GM10266 (cell line): ENCODE results near the gene LOXHD1.

Source experiments
- DNase-seq: peaks from one replicate; pipeline ENCODE4 v3.0.0; 2012; ENCODE audit errors: extremely low spot score
- TF ChIP-seq, protein P1 (sequence below): IDR thresholded peaks from 2 replicates; pipeline ENCODE4 v1.5.1; 2012; ENCODE audit warnings: mild to moderate bottlenecking, low read depth; ENCODE audit not compliant: control insufficient read depth, insufficient read depth; ENCODE audit errors: missing control alignments

Gene LOXHD1

DNA sequence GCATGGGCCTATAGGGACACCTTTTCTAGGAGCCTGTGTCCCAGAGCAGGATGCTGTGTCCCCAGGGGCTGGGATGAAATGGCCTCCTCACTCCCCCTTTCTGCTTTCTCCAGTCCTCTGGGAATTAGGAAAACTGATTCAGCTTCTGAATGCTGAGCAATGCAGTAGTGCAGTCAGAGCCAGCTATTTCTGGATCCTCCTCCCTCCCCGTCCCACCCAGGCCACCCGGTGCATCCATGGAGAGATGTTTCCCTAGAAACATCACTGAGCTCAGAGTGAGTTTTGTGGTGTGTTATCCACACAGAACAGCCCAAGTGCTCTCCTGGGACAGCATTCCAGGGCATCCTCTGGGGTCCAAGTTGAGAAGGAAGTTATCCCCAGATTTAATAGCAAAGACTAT is 125.5 kb downstream of the LOXHD1 start:
- DNase-seq: no peak
- TF ChIP-seq, protein P1, sequence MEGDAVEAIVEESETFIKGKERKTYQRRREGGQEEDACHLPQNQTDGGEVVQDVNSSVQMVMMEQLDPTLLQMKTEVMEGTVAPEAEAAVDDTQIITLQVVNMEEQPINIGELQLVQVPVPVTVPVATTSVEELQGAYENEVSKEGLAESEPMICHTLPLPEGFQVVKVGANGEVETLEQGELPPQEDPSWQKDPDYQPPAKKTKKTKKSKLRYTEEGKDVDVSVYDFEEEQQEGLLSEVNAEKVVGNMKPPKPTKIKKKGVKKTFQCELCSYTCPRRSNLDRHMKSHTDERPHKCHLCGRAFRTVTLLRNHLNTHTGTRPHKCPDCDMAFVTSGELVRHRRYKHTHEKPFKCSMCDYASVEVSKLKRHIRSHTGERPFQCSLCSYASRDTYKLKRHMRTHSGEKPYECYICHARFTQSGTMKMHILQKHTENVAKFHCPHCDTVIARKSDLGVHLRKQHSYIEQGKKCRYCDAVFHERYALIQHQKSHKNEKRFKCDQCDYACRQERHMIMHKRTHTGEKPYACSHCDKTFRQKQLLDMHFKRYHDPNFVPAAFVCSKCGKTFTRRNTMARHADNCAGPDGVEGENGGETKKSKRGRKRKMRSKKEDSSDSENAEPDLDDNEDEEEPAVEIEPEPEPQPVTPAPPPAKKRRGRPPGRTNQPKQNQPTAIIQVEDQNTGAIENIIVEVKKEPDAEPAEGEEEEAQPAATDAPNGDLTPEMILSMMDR: no peak

- DNase-seq: no peak
These were observed 129.0 kb downstream of the LOXHD1 start for GRCh38 chr18:46528037-46528436.

DNA sequence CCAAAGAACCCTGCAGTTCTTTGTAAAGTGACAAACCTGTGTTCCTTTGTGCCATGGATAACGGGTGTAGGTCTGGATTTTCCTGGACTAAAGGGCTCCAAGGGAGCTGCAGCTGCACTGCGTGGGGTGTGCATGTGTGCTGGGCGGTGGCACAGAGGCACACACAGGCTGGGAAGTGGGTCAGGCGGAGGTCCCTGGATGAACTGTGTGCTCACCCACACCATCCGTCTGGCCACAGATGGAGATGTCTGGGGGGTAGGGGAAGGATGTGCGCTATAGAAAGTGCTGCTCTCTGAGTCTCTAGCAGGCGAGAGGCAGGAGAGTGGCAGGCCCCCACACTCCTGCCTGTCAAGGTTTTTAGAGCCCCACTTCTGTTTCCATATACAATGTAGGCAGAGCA is 137.2 kb downstream of the LOXHD1 start:
- no peak for DNase-seq
- TF ChIP-seq, protein P1: no peak

More at GRCh38 chr18:46528037-46528436, 129.0 kb downstream of the LOXHD1 start:
- TF ChIP-seq, protein P1: no peak

GRCh38 chr18:46518438-46518837 is 138.6 kb downstream of the LOXHD1 start:
- no peak for DNase-seq
- TF ChIP-seq, protein P1: no peak

- DNase-seq: no peak
- TF ChIP-seq, protein P1: no peak
These were observed 140.5 kb downstream of the LOXHD1 start for GRCh38 chr18:46516555-46516954.

DNA sequence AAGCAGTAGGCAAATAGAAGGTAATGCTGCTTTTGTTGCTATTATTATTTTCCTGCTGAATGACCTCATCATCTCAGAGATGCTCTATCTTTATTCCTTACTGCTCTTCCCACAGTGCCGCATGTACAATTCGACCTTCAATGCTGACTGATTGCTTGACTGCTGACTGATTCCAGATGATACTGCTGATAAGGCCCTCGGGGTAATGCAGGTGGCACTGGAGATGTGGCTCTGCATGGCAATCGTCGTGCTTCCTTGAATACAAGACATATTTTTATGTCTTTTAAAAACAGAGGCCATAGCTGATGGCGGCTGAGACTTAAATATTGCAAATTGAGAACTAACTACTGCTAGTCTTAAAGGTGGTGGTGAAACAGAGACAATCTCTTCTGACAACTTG is 146.6 kb downstream of the LOXHD1 start:
- TF ChIP-seq, protein P1: no peak
- DNase-seq: no peak

DNA sequence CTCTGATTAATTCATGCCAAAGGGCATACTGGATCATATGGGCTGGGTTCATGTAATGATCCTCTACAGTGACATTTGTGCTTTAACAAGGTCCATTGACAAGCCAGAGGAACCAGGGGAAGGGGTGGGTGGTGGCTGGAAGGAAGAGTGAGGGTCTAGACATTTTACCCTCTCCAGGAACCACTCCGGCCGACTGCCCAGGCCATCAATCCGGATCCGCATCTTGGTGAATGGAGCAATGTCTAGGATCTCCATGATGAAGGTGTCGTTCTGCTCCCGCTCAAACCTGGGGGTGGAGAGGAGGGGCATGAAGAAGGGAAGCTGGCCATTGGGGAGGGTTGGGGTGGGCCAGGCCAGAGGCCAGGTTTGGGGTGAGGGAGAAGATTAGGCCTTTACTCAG is 147.5 kb downstream of the LOXHD1 start:
- DNase-seq: no peak
- TF ChIP-seq, protein P1: no peak
